ENCODE measurements around the gene ZC3H15. TPM values are rescaled to one million over a fixed set of nuclear protein-coding genes. Genes with fewer than 3 reads are reported as not detected.

ZC3H15 gene
- total RNA-seq, 1 donor from 2014 or later = 42.9 TPM

DNA sequence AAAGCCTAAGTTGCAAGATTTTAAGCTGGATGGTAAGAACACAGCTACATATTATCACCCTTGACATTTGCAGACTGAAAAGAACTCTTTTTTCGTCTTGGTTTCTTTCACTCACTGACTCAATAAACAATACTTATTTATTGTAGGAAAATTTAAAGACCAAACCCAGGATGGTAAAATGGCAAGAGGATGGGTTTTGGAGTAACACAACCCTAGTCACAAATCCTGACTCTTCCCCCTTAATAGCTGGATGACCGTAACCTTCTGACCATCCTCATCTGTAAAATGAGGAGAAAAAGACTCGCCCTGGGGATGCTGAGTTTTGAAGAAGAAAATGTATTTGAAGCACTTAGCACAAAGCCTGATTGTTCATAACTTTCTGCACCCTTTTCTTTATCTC lies 48.3 kb downstream of the ZC3H15 start:
- H3K27ac ChIP-seq = no peak overlapping the region
- TF ChIP-seq, protein P1, sequence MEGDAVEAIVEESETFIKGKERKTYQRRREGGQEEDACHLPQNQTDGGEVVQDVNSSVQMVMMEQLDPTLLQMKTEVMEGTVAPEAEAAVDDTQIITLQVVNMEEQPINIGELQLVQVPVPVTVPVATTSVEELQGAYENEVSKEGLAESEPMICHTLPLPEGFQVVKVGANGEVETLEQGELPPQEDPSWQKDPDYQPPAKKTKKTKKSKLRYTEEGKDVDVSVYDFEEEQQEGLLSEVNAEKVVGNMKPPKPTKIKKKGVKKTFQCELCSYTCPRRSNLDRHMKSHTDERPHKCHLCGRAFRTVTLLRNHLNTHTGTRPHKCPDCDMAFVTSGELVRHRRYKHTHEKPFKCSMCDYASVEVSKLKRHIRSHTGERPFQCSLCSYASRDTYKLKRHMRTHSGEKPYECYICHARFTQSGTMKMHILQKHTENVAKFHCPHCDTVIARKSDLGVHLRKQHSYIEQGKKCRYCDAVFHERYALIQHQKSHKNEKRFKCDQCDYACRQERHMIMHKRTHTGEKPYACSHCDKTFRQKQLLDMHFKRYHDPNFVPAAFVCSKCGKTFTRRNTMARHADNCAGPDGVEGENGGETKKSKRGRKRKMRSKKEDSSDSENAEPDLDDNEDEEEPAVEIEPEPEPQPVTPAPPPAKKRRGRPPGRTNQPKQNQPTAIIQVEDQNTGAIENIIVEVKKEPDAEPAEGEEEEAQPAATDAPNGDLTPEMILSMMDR (IDR thresholded peaks at IDR 0.05) = no peak
- H3K4me1 ChIP-seq = no peaks in the 10 kb centered on the region
- H3K27me3 ChIP-seq = no peaks in the 10 kb centered on the region
- no peaks in the 10 kb centered on the region for H3K36me3 ChIP-seq
- intact Hi-C loops (cut with DNase I) = no loop called here
- no peak overlapping the region for H3K4me3 ChIP-seq
- ATAC-seq = no peak
- no peak for DNase-seq
- H3K9me3 ChIP-seq = no peaks in the 10 kb centered on the region

DNA sequence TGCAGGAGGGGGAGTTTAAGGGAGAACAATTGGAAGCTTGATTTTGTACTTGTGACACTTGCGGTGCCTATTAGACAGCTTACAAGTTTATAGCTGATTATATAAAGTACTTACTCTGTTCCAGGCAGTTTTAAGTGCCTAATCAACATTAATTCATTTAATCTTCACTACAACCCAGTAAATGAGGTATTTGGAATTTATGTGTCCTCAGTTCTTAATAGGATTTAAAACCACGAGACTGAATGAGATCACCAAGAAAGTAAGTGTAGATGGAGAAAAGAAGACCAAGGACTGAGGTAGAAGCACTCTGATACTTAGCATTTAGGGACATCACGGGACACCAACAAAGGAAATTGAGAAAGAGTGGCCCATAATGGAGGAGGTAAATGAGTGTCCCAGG lies 49.8 kb downstream of the ZC3H15 start:
- intact Hi-C loops (cut with DNase I) = no loop called here
- no peaks in the 10 kb centered on the region for H3K9me3 ChIP-seq
- H3K4me3 ChIP-seq = no peak overlapping the region
- no peaks in the 10 kb centered on the region for H3K36me3 ChIP-seq
- ATAC-seq (no peak), DNase-seq (no peak)
- TF ChIP-seq, protein P1 (IDR thresholded peaks at IDR 0.05) = no peak
- no peaks in the 10 kb centered on the region for H3K4me1 ChIP-seq
- H3K27me3 ChIP-seq = no peaks in the 10 kb centered on the region
- no peak overlapping the region for H3K27ac ChIP-seq

DNA sequence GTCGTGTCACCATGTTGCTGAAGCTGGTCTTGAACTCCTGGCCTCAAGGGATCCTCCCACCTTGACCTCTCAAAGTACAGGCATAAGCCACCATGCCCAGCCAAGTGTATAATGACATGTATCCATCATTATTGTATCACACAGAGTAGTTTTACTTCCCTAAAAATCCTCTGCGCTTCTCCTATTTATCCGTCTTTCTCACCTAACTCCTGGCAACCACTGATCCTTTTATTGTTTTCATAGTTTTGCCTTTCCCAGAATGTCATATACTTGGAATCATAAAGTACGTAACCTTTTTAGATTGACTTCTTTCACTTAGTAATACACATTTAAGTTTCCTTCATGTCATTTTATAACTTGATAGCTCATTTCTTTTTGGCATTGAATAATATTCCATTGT lies 51.0 kb downstream of the ZC3H15 start:
- Histone ChIP-seq H3K4me1 (no peaks in the 10 kb centered on the region), H3K36me3 (no peaks in the 10 kb centered on the region), H3K4me3 (no peak overlapping the region), H3K27ac (no peak overlapping the region), H3K27me3 (no peaks in the 10 kb centered on the region), H3K9me3 (no peaks in the 10 kb centered on the region)
- intact Hi-C loops (cut with DNase I) = no loop called here
- TF ChIP-seq, protein P1 (IDR thresholded peaks at IDR 0.05) = no peak
- ATAC-seq = no peak
- DNase-seq = no peak

DNA sequence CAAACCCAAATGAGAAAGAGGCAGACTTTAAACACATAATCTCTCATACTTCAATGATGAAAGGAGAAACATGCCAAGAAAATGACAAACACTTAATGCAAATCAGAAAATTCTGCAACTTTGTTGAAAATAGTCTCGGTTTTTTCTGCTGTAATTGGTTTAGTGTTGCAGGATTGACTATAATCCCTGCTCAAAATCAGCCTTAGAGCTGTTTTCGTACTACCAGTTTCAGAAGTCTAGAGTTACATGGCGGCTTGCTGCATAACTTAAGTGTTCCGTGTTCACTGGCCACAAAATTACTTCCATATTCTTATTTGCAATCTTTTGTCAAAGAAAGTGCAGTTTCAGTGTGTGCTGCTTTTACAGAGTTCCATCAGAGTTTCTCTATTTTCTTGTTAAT lies 54.9 kb downstream of the ZC3H15 start:
- no peaks in the 10 kb centered on the region for H3K27me3 ChIP-seq
- no peak for DNase-seq
- no peak overlapping the region for H3K27ac ChIP-seq
- TF ChIP-seq, protein P1 (IDR thresholded peaks at IDR 0.05) = no peak
- H3K36me3 ChIP-seq = no peaks in the 10 kb centered on the region
- no peak for ATAC-seq
- no peak overlapping the region for H3K4me3 ChIP-seq
- H3K9me3 ChIP-seq = no peaks in the 10 kb centered on the region
- intact Hi-C loops (cut with DNase I) = no loop called here
- H3K4me1 ChIP-seq = peaks cover 3% of the 10 kb centered on the region

DNA sequence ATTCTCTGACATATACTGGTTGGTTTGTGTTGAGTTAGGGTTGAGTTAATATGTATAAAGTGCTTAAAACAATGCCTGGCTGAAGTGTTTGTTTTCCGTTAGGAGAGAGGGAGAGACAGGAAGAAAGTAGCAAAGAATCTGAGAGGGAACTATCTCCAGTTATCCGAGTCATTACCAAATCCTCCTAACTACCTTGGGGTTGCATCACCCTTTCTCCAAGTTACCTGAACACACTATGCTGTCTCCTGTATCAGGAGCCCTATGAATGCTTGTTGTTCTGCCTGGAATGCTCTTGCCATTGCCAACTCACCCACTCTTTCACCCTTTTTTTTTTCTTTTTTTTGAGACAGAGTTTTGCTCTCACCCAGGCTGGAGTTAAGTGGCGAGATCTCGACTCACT lies 55.9 kb downstream of the ZC3H15 start:
- H3K9me3 ChIP-seq = no peaks in the 10 kb centered on the region
- no peak overlapping the region for H3K27ac ChIP-seq
- TF ChIP-seq, protein P1 (IDR thresholded peaks at IDR 0.05) = no peak
- ATAC-seq (no peak), DNase-seq (no peak)
- no peak overlapping the region for H3K4me3 ChIP-seq
- peaks cover 3% of the 10 kb centered on the region for H3K4me1 ChIP-seq
- intact Hi-C loops (cut with DNase I) = no loop called here
- no peaks in the 10 kb centered on the region for H3K36me3 ChIP-seq
- H3K27me3 ChIP-seq = no peaks in the 10 kb centered on the region

DNA sequence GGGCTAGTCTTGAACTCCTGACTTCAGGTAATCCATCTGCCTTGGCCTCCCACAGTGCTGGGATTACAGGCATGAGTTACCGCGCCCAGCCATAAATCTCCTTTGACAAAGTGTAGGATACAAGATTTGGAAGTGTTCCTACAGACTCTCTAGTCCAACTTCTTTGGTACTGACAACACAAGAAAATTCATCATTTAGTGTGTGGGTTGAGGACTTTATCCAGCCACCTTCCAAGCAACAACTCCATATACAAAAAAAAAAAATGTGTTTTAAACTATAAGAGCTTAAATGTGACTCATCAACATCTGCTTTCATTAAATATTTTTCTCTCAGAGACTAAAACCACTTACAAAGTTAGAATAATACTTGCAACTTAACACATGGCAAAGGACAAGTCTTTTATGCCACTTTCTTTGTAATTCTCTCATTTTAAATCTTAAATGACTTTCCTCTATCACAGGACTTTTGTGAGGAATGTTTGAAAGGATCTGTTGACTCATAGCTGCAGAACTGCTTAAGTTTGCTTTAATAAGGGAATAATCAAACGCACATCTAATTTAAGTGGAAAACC lies 57.6 kb downstream of the ZC3H15 start:
- TF ChIP-seq, protein P1 (IDR thresholded peaks at IDR 0.05) = no peak
- no peaks in the 10 kb centered on the region for H3K36me3 ChIP-seq
- H3K27ac ChIP-seq = peak overlapping the region; percentile 58
- no peak overlapping the region for H3K4me3 ChIP-seq
- H3K9me3 ChIP-seq = no peaks in the 10 kb centered on the region
- intact Hi-C loops (cut with DNase I) = no loop called here
- H3K4me1 ChIP-seq = peaks cover 3% of the 10 kb centered on the region
- no peaks in the 10 kb centered on the region for H3K27me3 ChIP-seq
- DNase-seq (no peak), ATAC-seq (no peak)

All from upper lobe of right lung (tissue), 1 donor.